Bronchial epithelial cell (primary cell): ENCODE measurements around the gene EDAR. TPM values are rescaled to one million over a fixed set of nuclear protein-coding genes. Genes with fewer than 3 reads are reported as not detected.

ENCODE experiments used
- DNase-seq: peaks from one replicate; pipeline ENCODE4 v3.0.0-alpha.2; 2010; ENCODE audit warnings: low read depth
- FAIRE-seq: peaks from 2 replicates; lab custom pipeline; 2011; peaks lifted over from hg19 to GRCh38; lab: Jason Lieb, UNC
- H3K27me3 ChIP-seq: 2 replicates; pipeline ENCODE4 v1.5.1; 2011; ENCODE audit warnings: low read length; ENCODE audit not compliant: control insufficient read depth, insufficient read depth
- H3K36me3 ChIP-seq: 2 replicates; pipeline ENCODE4 v1.5.1; 2011; ENCODE audit warnings: low read length; ENCODE audit not compliant: control insufficient read depth, insufficient read depth
- H3K4me3 ChIP-seq: 2 replicates; pipeline ENCODE4 v1.5.1; 2011; ENCODE audit warnings: mild to moderate bottlenecking, low read depth, low read length, control low read depth
- CTCF ChIP-seq: IDR thresholded peaks from 2 replicates; pipeline ENCODE4 v1.5.1; 2011; ENCODE audit warnings: mild to moderate bottlenecking, moderate library complexity, low read length, control low read depth, inconsistent platforms; ENCODE audit not compliant: insufficient read depth, severe bottlenecking
- total RNA-seq: library from RNA; depleted of rRNA; stranded (reverse); fragments of >200 nt; gene quantifications from 2 replicates; pipeline ENCODE4 v1.2.1, GENCODE V29; 2014

The EDAR gene
- total RNA-seq, 1 donor from 2014 or later: under 0.01 TPM

- Histone ChIP-seq H3K27me3 (peaks cover 4% of the 10 kb centered on the region), H3K36me3 (no peaks in the 10 kb centered on the region), H3K4me3 (no peak overlapping the region)
- no peak for TF ChIP-seq CTCF
- no peak for FAIRE-seq
- no peak for DNase-seq
Measured at GRCh38 chr2:109021895-109022300, 32.9 kb upstream of the EDAR start.

GRCh38 chr2:109020217-109020637, 31.2 kb upstream of the EDAR start:
- Histone ChIP-seq H3K27me3 (peaks cover 4% of the 10 kb centered on the region), H3K36me3 (no peaks in the 10 kb centered on the region), H3K4me3 (no peak overlapping the region)
- DNase-seq (no peak), FAIRE-seq (no peak)
- no peak for TF ChIP-seq CTCF

GRCh38 chr2:109018452-109018851, 29.4 kb upstream of the EDAR start:
- TF ChIP-seq CTCF: no peak
- DNase-seq (no peak), FAIRE-seq (no peak)
- H3K36me3 ChIP-seq: no peaks in the 10 kb centered on the region
- H3K4me3 ChIP-seq: no peak overlapping the region
- peaks cover 4% of the 10 kb centered on the region for H3K27me3 ChIP-seq

GRCh38 chr2:109017017-109017416, 28.0 kb upstream of the EDAR start:
- FAIRE-seq (no peak), DNase-seq (no peak)
- H3K36me3 ChIP-seq: no peaks in the 10 kb centered on the region
- no peak for TF ChIP-seq CTCF
- H3K27me3 ChIP-seq: peaks cover 4% of the 10 kb centered on the region
- no peak overlapping the region for H3K4me3 ChIP-seq

GRCh38 chr2:109016376-109016775, 27.4 kb upstream of the EDAR start:
- Histone ChIP-seq H3K36me3 (no peaks in the 10 kb centered on the region), H3K4me3 (no peak overlapping the region), H3K27me3 (peaks cover 4% of the 10 kb centered on the region)
- DNase-seq: no peak
- no peak for TF ChIP-seq CTCF
- FAIRE-seq: no peak

GRCh38 chr2:109014476-109014875, 25.5 kb upstream of the EDAR start:
- DNase-seq (no peak), FAIRE-seq (no peak)
- Histone ChIP-seq H3K36me3 (no peaks in the 10 kb centered on the region), H3K27me3 (peaks cover 4% of the 10 kb centered on the region), H3K4me3 (no peak overlapping the region)
- TF ChIP-seq CTCF: no peak
